ENCODE results near the gene RIT2.
A peak's percentile ranks its signal among the peaks of the same experiment; 100 is the strongest.

Gene RIT2

DNA sequence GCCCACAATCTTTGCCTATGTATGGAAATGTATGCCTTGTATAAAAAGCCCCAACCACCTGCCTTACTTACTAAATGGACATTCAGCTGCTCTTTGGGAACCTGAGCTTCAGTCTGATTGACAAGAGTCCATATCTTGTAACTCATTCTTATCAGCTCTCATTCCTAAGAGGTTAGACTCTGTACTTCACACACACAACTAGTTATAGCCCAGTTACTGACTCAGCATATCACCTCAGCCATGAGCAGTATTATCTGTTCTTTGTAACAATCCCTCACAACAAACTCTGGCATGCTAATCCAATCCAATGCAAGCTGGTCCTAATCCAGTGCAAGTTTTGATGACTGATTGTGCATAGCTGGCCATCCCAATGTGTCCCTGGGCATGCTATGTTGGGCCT lies 250.6 kb downstream of the RIT2 start:
- Histone ChIP-seq H3K4ac (ENCODE audit: low read depth in 1 of 2, low read length in 2 of 2) (peak overlapping the region in 1 of 2 experiments; percentile 85), H4K8ac (ENCODE audit: low read length) (peak overlapping the region; percentile 71), H3K4me1 (ENCODE audit: control insufficient read depth, insufficient read depth, low read depth, low read length) (no peaks in the 10 kb centered on the region), H3K27ac (ENCODE audit: low read length, poor library complexity, severe bottlenecking) (no peak overlapping the region), H2AK5ac (ENCODE audit: low read length, severe bottlenecking) (no peak overlapping the region), H3K79me1 (replicated peaks; ENCODE audit: low read length, poor library complexity, severe bottlenecking) (no peaks in the 10 kb centered on the region), H4K91ac (ENCODE audit: low read length) (no peak overlapping the region), H2BK15ac (ENCODE audit: low read depth, poor library complexity, severe bottlenecking) (peak overlapping the region; percentile 93), H3K23ac (ENCODE audit: low read length in 2 of 2) (no peak overlapping the region), H3K27me3 (ENCODE audit: control insufficient read depth in 1 of 2, insufficient read depth in 1 of 2, low read length in 2 of 2) (no peaks in the 10 kb centered on the region), H3K18ac (ENCODE audit: low read depth in 1 of 2, low read length in 2 of 2) (peak overlapping the region in 1 of 2 experiments; percentile 84), H3K9ac (ENCODE audit: low read length) (no peak overlapping the region), H3K4me3 (ENCODE audit: insufficient read depth in 1 of 2, low read depth in 1 of 2, low read length in 2 of 2) (no peak overlapping the region), H3K36me3 (ENCODE audit: control insufficient read depth in 1 of 2, insufficient read depth in 2 of 2, low read depth in 1 of 2, low read length in 2 of 2) (no peaks in the 10 kb centered on the region), H3K9me3 (ENCODE audit: control insufficient read depth, low read length) (no peaks in the 10 kb centered on the region), H3K4me2 (ENCODE audit: low read length, poor library complexity, severe bottlenecking) (no peak overlapping the region), H2BK5ac (ENCODE audit: low read depth, low read length, poor library complexity, severe bottlenecking) (no peak overlapping the region), H2BK12ac (ENCODE audit: low read length in 2 of 2) (peak overlapping the region in 1 of 2 experiments; percentile 96), H2BK120ac (ENCODE audit: low read depth, low read length) (no peak overlapping the region), H3K14ac (ENCODE audit: low read length in 2 of 2) (no peak overlapping the region), H2AFZ (ENCODE audit: low read depth, low read length) (no peak overlapping the region)
- no peak for DNase-seq

GRCh38 chr18:42861271-42861670 lies 254.2 kb downstream of the RIT2 start:
- DNase-seq: peak; percentile 62
- Histone ChIP-seq H2BK15ac (ENCODE audit: low read depth, poor library complexity, severe bottlenecking) (no peak overlapping the region), H3K36me3 (ENCODE audit: control insufficient read depth in 1 of 2, insufficient read depth in 2 of 2, low read depth in 1 of 2, low read length in 2 of 2) (no peaks in the 10 kb centered on the region), H4K91ac (ENCODE audit: low read length) (no peak overlapping the region), H2BK5ac (ENCODE audit: low read depth, low read length, poor library complexity, severe bottlenecking) (no peak overlapping the region), H4K8ac (ENCODE audit: low read length) (no peak overlapping the region), H3K14ac (ENCODE audit: low read length in 2 of 2) (no peak overlapping the region), H3K9me3 (ENCODE audit: control insufficient read depth, low read length) (no peaks in the 10 kb centered on the region), H3K9ac (ENCODE audit: low read length) (no peak overlapping the region), H2BK120ac (ENCODE audit: low read depth, low read length) (peak overlapping the region; percentile 15), H3K27me3 (ENCODE audit: control insufficient read depth in 1 of 2, insufficient read depth in 1 of 2, low read length in 2 of 2) (no peaks in the 10 kb centered on the region), H3K4me1 (ENCODE audit: control insufficient read depth, insufficient read depth, low read depth, low read length) (no peaks in the 10 kb centered on the region), H2BK12ac (ENCODE audit: low read length in 2 of 2) (peak overlapping the region in 1 of 2 experiments; percentile 23), H2AK5ac (ENCODE audit: low read length, severe bottlenecking) (no peak overlapping the region), H3K18ac (ENCODE audit: low read depth in 1 of 2, low read length in 2 of 2) (no peak overlapping the region), H2AFZ (ENCODE audit: low read depth, low read length) (no peak overlapping the region), H3K4me2 (ENCODE audit: low read length, poor library complexity, severe bottlenecking) (no peak overlapping the region), H3K4me3 (ENCODE audit: insufficient read depth in 1 of 2, low read depth in 1 of 2, low read length in 2 of 2) (no peak overlapping the region), H3K79me1 (replicated peaks; ENCODE audit: low read length, poor library complexity, severe bottlenecking) (no peaks in the 10 kb centered on the region), H3K23ac (ENCODE audit: low read length in 2 of 2) (no peak overlapping the region), H3K4ac (ENCODE audit: low read depth in 1 of 2, low read length in 2 of 2) (no peak overlapping the region), H3K27ac (ENCODE audit: low read length, poor library complexity, severe bottlenecking) (no peak overlapping the region)

DNA sequence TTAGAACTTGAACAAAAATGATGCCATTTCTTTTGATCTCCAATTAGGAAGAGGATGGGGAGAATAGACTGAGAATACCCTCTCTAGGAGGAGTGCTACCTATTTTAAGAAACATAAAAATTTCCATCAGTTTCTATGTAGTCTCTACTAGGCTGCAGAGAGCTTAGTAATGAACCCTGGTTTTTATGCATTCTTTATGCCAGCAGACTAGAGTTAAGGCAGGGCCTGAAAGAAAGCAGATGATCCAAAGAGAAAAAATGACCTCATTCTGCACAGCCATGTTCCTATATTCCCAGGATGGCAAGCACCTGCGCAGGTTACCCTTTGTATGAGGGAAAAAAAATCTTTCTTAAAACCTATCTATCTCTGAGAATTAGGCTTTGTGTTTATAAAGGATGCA lies 254.9 kb downstream of the RIT2 start:
- Histone ChIP-seq H4K8ac (ENCODE audit: low read length) (no peak overlapping the region), H3K27me3 (ENCODE audit: control insufficient read depth in 1 of 2, insufficient read depth in 1 of 2, low read length in 2 of 2) (no peaks in the 10 kb centered on the region), H3K36me3 (ENCODE audit: control insufficient read depth in 1 of 2, insufficient read depth in 2 of 2, low read depth in 1 of 2, low read length in 2 of 2) (no peaks in the 10 kb centered on the region), H2BK15ac (ENCODE audit: low read depth, poor library complexity, severe bottlenecking) (no peak overlapping the region), H3K4ac (ENCODE audit: low read depth in 1 of 2, low read length in 2 of 2) (peak overlapping the region in 1 of 2 experiments; percentile 71), H3K4me3 (ENCODE audit: insufficient read depth in 1 of 2, low read depth in 1 of 2, low read length in 2 of 2) (no peak overlapping the region), H3K4me2 (ENCODE audit: low read length, poor library complexity, severe bottlenecking) (no peak overlapping the region), H3K79me1 (replicated peaks; ENCODE audit: low read length, poor library complexity, severe bottlenecking) (no peaks in the 10 kb centered on the region), H2AK5ac (ENCODE audit: low read length, severe bottlenecking) (no peak overlapping the region), H2BK5ac (ENCODE audit: low read depth, low read length, poor library complexity, severe bottlenecking) (no peak overlapping the region), H3K27ac (ENCODE audit: low read length, poor library complexity, severe bottlenecking) (no peak overlapping the region), H3K9me3 (ENCODE audit: control insufficient read depth, low read length) (no peaks in the 10 kb centered on the region), H2AFZ (ENCODE audit: low read depth, low read length) (no peak overlapping the region), H2BK120ac (ENCODE audit: low read depth, low read length) (no peak overlapping the region), H3K4me1 (ENCODE audit: control insufficient read depth, insufficient read depth, low read depth, low read length) (no peaks in the 10 kb centered on the region), H3K23ac (ENCODE audit: low read length in 2 of 2) (no peak overlapping the region), H3K14ac (ENCODE audit: low read length in 2 of 2) (no peak overlapping the region), H3K18ac (ENCODE audit: low read depth in 1 of 2, low read length in 2 of 2) (no peak overlapping the region), H2BK12ac (ENCODE audit: low read length in 2 of 2) (no peak overlapping the region), H4K91ac (ENCODE audit: low read length) (no peak overlapping the region), H3K9ac (ENCODE audit: low read length) (no peak overlapping the region)
- WGBS: no CpG with 5 or more reads among the region's 1 CpG
- peak; percentile 61 for DNase-seq

DNA sequence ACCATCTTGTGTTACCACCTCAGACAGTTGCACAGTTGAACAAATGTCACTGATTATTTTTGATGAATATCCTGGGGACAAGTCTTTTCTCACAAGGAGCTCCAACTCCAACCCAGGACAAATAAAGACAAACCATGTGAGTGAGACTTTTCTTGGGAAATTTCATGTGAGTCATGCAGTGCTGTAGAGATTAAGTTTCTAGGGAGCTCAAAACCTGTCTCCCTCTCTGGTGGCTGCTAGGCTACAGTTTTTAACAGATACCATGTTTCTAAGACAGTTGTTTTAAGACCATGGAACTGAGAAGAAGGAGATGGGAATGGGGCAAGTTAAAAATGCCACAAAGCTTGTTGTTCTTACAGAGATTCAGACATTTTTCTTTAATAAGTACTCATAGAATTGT lies 255.5 kb downstream of the RIT2 start:
- Histone ChIP-seq H3K23ac (ENCODE audit: low read length in 2 of 2) (no peak overlapping the region), H3K27ac (ENCODE audit: low read length, poor library complexity, severe bottlenecking) (no peak overlapping the region)

More for the DNA sequence above, 255.5 kb downstream of the RIT2 start:
- Histone ChIP-seq H3K18ac (ENCODE audit: low read depth in 1 of 2, low read length in 2 of 2) (no peak overlapping the region), H2BK15ac (ENCODE audit: low read depth, poor library complexity, severe bottlenecking) (no peak overlapping the region), H3K27me3 (ENCODE audit: control insufficient read depth in 1 of 2, insufficient read depth in 1 of 2, low read length in 2 of 2) (no peaks in the 10 kb centered on the region), H3K4me2 (ENCODE audit: low read length, poor library complexity, severe bottlenecking) (no peak overlapping the region), H4K91ac (ENCODE audit: low read length) (no peak overlapping the region), H3K79me1 (replicated peaks; ENCODE audit: low read length, poor library complexity, severe bottlenecking) (no peaks in the 10 kb centered on the region), H2AFZ (ENCODE audit: low read depth, low read length) (no peak overlapping the region), H4K8ac (ENCODE audit: low read length) (no peak overlapping the region), H3K36me3 (ENCODE audit: control insufficient read depth in 1 of 2, insufficient read depth in 2 of 2, low read depth in 1 of 2, low read length in 2 of 2) (no peaks in the 10 kb centered on the region), H3K4me1 (ENCODE audit: control insufficient read depth, insufficient read depth, low read depth, low read length) (no peaks in the 10 kb centered on the region), H2AK5ac (ENCODE audit: low read length, severe bottlenecking) (no peak overlapping the region), H2BK12ac (ENCODE audit: low read length in 2 of 2) (no peak overlapping the region), H3K9me3 (ENCODE audit: control insufficient read depth, low read length) (no peaks in the 10 kb centered on the region), H3K9ac (ENCODE audit: low read length) (no peak overlapping the region), H3K14ac (ENCODE audit: low read length in 2 of 2) (no peak overlapping the region), H2BK120ac (ENCODE audit: low read depth, low read length) (no peak overlapping the region), H2BK5ac (ENCODE audit: low read depth, low read length, poor library complexity, severe bottlenecking) (no peak overlapping the region), H3K4ac (ENCODE audit: low read depth in 1 of 2, low read length in 2 of 2) (no peak overlapping the region), H3K4me3 (ENCODE audit: insufficient read depth in 1 of 2, low read depth in 1 of 2, low read length in 2 of 2) (no peak overlapping the region)
- DNase-seq: peak; percentile 90
